ENCODE data around the gene PDC. TPM values are rescaled to one million over a fixed set of nuclear protein-coding genes. Genes with fewer than 3 reads are reported as not detected.

Gene PDC
- total and polyA plus RNA-seq, 2 donors (not counting 3 experiments of a cell fraction or from before 2014, with no cell fraction given), result not detected

DNA sequence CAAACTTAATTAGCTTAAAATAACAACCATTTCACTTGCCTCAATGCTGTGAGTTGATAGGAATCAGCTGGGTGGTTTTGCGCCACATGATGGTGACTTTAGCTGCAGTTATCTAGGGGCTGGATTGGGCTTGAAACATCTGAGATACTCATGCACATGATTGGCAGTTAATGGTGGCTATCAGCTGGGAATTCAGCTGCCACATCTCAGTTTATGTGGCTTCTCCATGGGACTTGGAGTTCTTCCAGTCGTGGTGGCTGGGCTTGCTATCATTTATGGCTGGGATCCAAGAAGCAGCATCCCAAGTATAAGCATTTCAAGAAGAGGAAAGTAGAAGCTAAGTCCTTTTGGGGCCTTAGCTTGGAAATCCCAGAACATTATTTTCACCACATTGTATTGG, 36.4 kb downstream of the PDC start:
- POLR2A ChIA-PET, result interaction anchor here (0.6 kb wide), 1 partner anchor 335 kb away, joined by 4 read pairs; no protein-coding TSS in a partner anchor

More for the DNA sequence above, 36.4 kb downstream of the PDC start:
- no peak for FAIRE-seq
- DNase-seq (ENCODE audit: low read depth, low spot score), result no peak
- Histone ChIP-seq H4K20me1 (replicated peaks; ENCODE audit: control insufficient read depth, extremely low read depth, insufficient read depth, low read length) (no peaks in the 10 kb centered on the region), H3K27ac (ENCODE audit: insufficient read depth, low read depth, low read length) (no peak overlapping the region), H3K4me3 (replicated peaks in 1 of 3; ENCODE audit: insufficient read depth in 1 of 3, low read depth in 1 of 3, low read length in 3 of 3) (no peak overlapping the region), H3K79me2 (ENCODE audit: control insufficient read depth, insufficient read depth, low read length) (no peaks in the 10 kb centered on the region), H3K4me1 (ENCODE audit: control insufficient read depth, extremely low read depth, insufficient read depth, low read length) (no peaks in the 10 kb centered on the region), H2AFZ (ENCODE audit: low read depth, low read length) (no peak overlapping the region), H3K9me1 (replicated peaks; ENCODE audit: control insufficient read depth, extremely low read depth, insufficient read depth, low read length) (no peaks in the 10 kb centered on the region), H3K36me3 (ENCODE audit: control insufficient read depth in 2 of 2, extremely low read depth in 1 of 2, insufficient read depth in 2 of 2, low read length in 2 of 2) (peaks cover 2% of the 10 kb centered on the region in 2 experiments), H3K9me3 (replicated peaks; ENCODE audit: control insufficient read depth, insufficient read depth, low read length) (no peaks in the 10 kb centered on the region), H3K4me2 (ENCODE audit: insufficient read depth, low read length) (no peak overlapping the region), H3K9ac (replicated peaks; ENCODE audit: extremely low read depth, insufficient read depth, low read length) (no peak overlapping the region), H3K27me3 (ENCODE audit: control insufficient read depth in 2 of 2, insufficient read depth in 2 of 2, low read length in 2 of 2) (no peaks in the 10 kb centered on the region)
- dilution Hi-C loops (cut with MboI; ENCODE audit: extremely low pct_ligation_motif_present, low sequenced_read_pairs), result no loop called here
- BruUV-seq (replicated peaks), result no TSS peak
- no peak for TF ChIP-seq MYC (IDR thresholded peaks at IDR 0.05; ENCODE audit: low read depth, low read length)
- TF ChIP-seq, protein P1, sequence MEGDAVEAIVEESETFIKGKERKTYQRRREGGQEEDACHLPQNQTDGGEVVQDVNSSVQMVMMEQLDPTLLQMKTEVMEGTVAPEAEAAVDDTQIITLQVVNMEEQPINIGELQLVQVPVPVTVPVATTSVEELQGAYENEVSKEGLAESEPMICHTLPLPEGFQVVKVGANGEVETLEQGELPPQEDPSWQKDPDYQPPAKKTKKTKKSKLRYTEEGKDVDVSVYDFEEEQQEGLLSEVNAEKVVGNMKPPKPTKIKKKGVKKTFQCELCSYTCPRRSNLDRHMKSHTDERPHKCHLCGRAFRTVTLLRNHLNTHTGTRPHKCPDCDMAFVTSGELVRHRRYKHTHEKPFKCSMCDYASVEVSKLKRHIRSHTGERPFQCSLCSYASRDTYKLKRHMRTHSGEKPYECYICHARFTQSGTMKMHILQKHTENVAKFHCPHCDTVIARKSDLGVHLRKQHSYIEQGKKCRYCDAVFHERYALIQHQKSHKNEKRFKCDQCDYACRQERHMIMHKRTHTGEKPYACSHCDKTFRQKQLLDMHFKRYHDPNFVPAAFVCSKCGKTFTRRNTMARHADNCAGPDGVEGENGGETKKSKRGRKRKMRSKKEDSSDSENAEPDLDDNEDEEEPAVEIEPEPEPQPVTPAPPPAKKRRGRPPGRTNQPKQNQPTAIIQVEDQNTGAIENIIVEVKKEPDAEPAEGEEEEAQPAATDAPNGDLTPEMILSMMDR (IDR thresholded peaks at IDR 0.05; ENCODE audit: extremely low read depth in 1 of 2, insufficient read depth in 1 of 2, low read depth in 1 of 2, low read length in 2 of 2), result no peak
- TF ChIP-seq POLR2A (IDR thresholded peaks at IDR 0.05; ENCODE audit: low read depth, low read length), result no peak
- TF ChIP-seq, protein P2, sequence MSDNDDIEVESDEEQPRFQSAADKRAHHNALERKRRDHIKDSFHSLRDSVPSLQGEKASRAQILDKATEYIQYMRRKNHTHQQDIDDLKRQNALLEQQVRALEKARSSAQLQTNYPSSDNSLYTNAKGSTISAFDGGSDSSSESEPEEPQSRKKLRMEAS (IDR thresholded peaks at IDR 0.05; ENCODE audit: insufficient read depth, insufficient read length), result no peak
- no peak for TF ChIP-seq GATA2 (IDR thresholded peaks at IDR 0.05; ENCODE audit: insufficient read depth, insufficient read length, low read depth, low read length)
- TF ChIP-seq POLR2AphosphoS5 (IDR thresholded peaks at IDR 0.05; ENCODE audit: insufficient read depth, low read depth, low read length), result no peak
- TF ChIP-seq JUN (IDR thresholded peaks at IDR 0.05; ENCODE audit: borderline replicate concordance, insufficient read depth, insufficient read length, low read depth), result no peak
- TF ChIP-seq FOS (IDR thresholded peaks at IDR 0.05; ENCODE audit: borderline replicate concordance, insufficient read depth, low read length), result no peak
- no peak for TF ChIP-seq EZH2 (IDR thresholded peaks at IDR 0.05; ENCODE audit: borderline replicate concordance, low read depth, low read length, severe bottlenecking)
- intact Hi-C loops (cut with micrococcal nuclease), result no loop called here
- CTCF ChIA-PET, result interaction anchor here (0.7 to 1.0 kb wide), 2 partner anchors 49 to 279 kb away, joined by 3 read pairs; partner anchors contain the start of gene TPR

All from endothelial cell of umbilical vein (primary cell).